Sigmoid colon (tissue), 7 donors: Measurements from ENCODE around the gene ZFPM1. TPM values are rescaled to one million over a fixed set of nuclear protein-coding genes. Genes with fewer than 3 reads are reported as not detected.

Experiments
- DNase-seq: peaks from one replicate; pipeline ENCODE4 v3.0.0-alpha.2; 2019
- H3K27ac ChIP-seq, 4 donors: fragments of 200-600 bp; sonication (generic); one replicate each; pipeline ENCODE4 v1.5.1; 2016 to 2019; ENCODE audit warnings: mild to moderate bottlenecking in 1 of 4
- H3K27me3 ChIP-seq, 3 donors: fragments of 200-600 bp; sonication (generic); one replicate each; pipeline ENCODE4 v1.5.1; 2019; ENCODE audit warnings: mild to moderate bottlenecking in 1 of 3
- H3K36me3 ChIP-seq, 4 donors: fragments of 200-600 bp; sonication (generic); one replicate each; pipeline ENCODE4 v1.5.1; 2016 to 2019
- H3K4me1 ChIP-seq, 4 donors: fragments of 200-600 bp; sonication (generic); one replicate each; pipeline ENCODE4 v1.5.1; 2017 to 2019
- H3K4me3 ChIP-seq, 4 donors: fragments of 200-600 bp; sonication (generic); one replicate each; pipeline ENCODE4 v1.5.1; 2017 to 2019; ENCODE audit warnings: mild to moderate bottlenecking in 2 of 4, moderate library complexity in 1 of 4
- H3K9me3 ChIP-seq, 4 donors: fragments of 200-600 bp in 3 of 4; sonication (generic) in 3 of 4; one replicate each; pipeline versions ENCODE4 v1.5.1 to v1.6.1; 2013 to 2019
- CTCF ChIP-seq, 4 experiments: fragments of 450-650 bp in 3 of 4; fragments of 200-600 bp in 1 of 4; IDR thresholded peaks; one replicate each; pipeline ENCODE4 v1.5.1; 2016 to 2019; ENCODE audit warnings: antibody characterized with exemption in 4 of 4, mild to moderate bottlenecking in 3 of 4, moderate library complexity in 2 of 4
- EP300 ChIP-seq, 4 donors: sonication (generic); formaldehyde crosslinking; IDR thresholded peaks; one replicate each; pipeline ENCODE4 v1.6.1; 2017; ENCODE audit warnings: antibody characterized with exemption in 4 of 4
- POLR2A ChIP-seq, 2 donors: fragments of 450-650 bp; IDR thresholded peaks; one replicate each; pipeline ENCODE4 v1.6.1; 2016; ENCODE audit warnings: antibody characterized with exemption in 2 of 2, mild to moderate bottlenecking in 2 of 2, moderate library complexity in 2 of 2
- POLR2AphosphoS5 ChIP-seq, 4 donors: sonication (generic); formaldehyde crosslinking; IDR thresholded peaks; one replicate each; pipeline ENCODE4 v1.6.1; 2017; ENCODE audit warnings: antibody characterized with exemption in 4 of 4
- WGBS, 2 donors: extraction: QIAGEN DNeasy Blood & Tissue Kit; methylation state at CpG; one replicate each; pipeline ENCODE4 v1.1.7; 2013; 5-methylcytosine and 5-hydroxymethylcytosine counted together
- intact Hi-C: fragments of 100-400 bp; cut with DNase I; formaldehyde crosslinking; loops from one replicate; pipeline ENCODE4 v1.15.1; 2023
- polyA plus RNA-seq, 3 donors: library from polyadenylated mRNA; stranded (reverse); fragments of 200-250 nt; gene quantifications; one replicate each; pipeline ENCODE4 v1.2.3, GENCODE V29; 2013
- total RNA-seq, 4 donors: library from RNA; depleted of rRNA; stranded (reverse); fragments of >200 nt; gene quantifications; one replicate each; pipeline ENCODE4 v1.1.0, GENCODE V29; 2016
- donor health status: healthy with polysubstance abuse.
- donor health status: Bipolar disorder and iron deficiency.
- donor health status: healthy.

The ZFPM1 gene
- total and polyA plus RNA-seq, 7 donors = 0.27 to 3.7 (median 0.66) TPM

DNA sequence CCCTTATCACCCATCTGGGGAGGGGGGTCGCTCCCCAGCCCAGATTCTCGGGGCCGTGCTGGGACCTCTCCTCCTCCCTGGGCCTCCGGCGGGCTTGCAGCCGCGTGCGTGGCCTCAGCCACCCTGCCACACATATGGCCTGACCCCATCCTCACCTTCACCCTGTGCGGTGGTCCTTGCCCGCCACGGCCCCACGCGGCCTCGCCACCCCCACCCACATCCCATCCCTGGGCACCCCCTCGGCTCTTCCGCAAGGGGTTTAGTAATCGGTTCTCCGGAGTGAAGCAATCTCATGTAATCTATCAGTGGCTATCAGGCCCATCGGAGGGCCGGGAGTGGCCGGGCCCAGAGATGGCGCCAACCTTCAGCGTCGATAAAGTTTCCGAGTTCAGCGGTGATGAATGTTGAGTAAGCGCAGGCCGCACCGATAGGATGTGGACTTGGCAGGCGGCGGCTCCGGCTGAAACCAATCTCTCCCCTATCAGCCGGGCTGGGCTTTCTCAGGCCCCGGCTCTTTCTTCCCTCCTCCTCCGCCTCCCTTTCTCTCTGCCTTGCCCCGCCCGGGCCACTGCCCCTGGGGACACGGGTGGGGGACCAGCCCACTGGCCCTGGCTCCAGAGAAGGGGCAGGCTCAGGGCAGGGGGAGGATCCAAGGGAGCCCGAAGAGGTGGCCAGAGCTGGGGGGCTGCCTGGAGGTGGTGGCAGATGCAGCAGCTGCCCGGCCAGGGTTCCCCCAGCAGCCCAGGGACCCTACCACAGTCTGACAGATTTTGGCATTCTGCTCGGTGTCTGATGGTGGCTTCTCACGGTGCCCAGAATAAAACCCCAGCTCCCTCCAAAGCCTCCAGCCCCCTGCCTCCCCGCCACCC lies 20.8 kb downstream of the ZFPM1 start:
- Histone ChIP-seq H3K4me1 (no peaks in the 10 kb centered on the region), H3K27me3 (peaks cover 0 to 1% (median 0%) of the 10 kb centered on the region in 3 donors), H3K9me3 (no peaks in the 10 kb centered on the region), H3K4me3 (no peak overlapping the region), H3K27ac (peak overlapping the region in 1 of 4 donors; percentile 32), H3K36me3 (no peaks in the 10 kb centered on the region)
- DNase-seq = no peak
- WGBS, 2 donors = 92 to 93% methylated on average over 43 of the region's 43 CpGs
- TF ChIP-seq POLR2AphosphoS5 (IDR thresholded peaks at IDR 0.05) (no peak), POLR2A (IDR thresholded peaks at IDR 0.05) (no peak), EP300 (IDR thresholded peaks at IDR 0.05) (no peak), CTCF (IDR thresholded peaks at IDR 0.05) (no peak)
- intact Hi-C loops = no loop called here

- WGBS, 2 donors = 92 to 95% methylated on average over 13 of the region's 13 CpGs
Measured at GRCh38 chr16:88475037-88475436, 22.0 kb downstream of the ZFPM1 start.

GRCh38 chr16:88476203-88476602 lies 23.1 kb downstream of the ZFPM1 start:
- no peak for DNase-seq
- Histone ChIP-seq H3K4me3 (no peak overlapping the region), H3K4me1 (no peaks in the 10 kb centered on the region), H3K36me3 (no peaks in the 10 kb centered on the region), H3K9me3 (no peaks in the 10 kb centered on the region), H3K27ac (no peak overlapping the region), H3K27me3 (peaks cover 0 to 16% (median 4%) of the 10 kb centered on the region in 3 donors)
- 83 to 88% methylated on average over 14 of the region's 14 CpGs for WGBS, 2 donors
- TF ChIP-seq POLR2AphosphoS5 (IDR thresholded peaks at IDR 0.05) (no peak), POLR2A (IDR thresholded peaks at IDR 0.05) (no peak), EP300 (IDR thresholded peaks at IDR 0.05) (no peak), CTCF (IDR thresholded peaks at IDR 0.05) (no peak)
- intact Hi-C loops = no loop called here

More at GRCh38 chr16:88475037-88475436, 22.0 kb downstream of the ZFPM1 start:
- no peaks in the 10 kb centered on the region for H3K36me3 ChIP-seq
- H3K4me1 ChIP-seq = no peaks in the 10 kb centered on the region
- no peak for DNase-seq
- H3K27me3 ChIP-seq = peaks cover 0 to 5% (median 3%) of the 10 kb centered on the region in 3 donors
- no peaks in the 10 kb centered on the region for H3K9me3 ChIP-seq
- intact Hi-C loops = no loop called here
- H3K4me3 ChIP-seq = no peak overlapping the region
- no peak for TF ChIP-seq POLR2AphosphoS5 (IDR thresholded peaks at IDR 0.05)
- H3K27ac ChIP-seq = no peak overlapping the region

DNA sequence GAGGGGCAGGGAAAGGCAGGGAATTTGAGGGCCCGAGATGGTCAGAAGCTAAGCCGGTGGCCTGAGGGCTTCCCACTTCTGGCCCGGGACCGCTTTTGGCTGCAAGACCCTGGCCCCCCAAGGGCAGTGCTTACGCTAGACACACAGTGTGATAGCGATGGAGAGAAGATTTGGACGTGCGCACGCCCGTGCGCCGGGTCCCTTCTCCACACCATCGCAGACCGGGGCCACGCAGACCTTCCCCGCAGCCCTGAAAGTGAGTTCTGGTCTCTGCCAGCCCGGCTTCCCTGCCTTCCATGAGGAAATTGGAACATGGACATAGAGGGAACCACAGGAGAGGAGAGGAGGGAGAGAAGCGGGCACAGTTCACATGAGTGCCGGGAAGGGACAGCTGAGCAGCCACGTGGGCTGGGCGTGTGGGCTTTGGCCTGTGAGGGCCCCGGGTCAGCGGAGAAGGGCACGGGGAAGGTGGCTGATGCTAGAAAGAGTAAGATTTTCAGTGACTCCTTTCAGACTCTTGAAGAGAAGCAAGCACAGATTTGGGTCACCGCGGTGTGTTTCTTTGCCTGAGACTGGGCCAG lies 23.8 kb downstream of the ZFPM1 start:
- WGBS, 2 donors = 94 to 96% methylated on average over 26 of the region's 26 CpGs
- Histone ChIP-seq H3K36me3 (no peaks in the 10 kb centered on the region), H3K27me3 (peaks cover 0 to 22% (median 10%) of the 10 kb centered on the region in 3 donors), H3K27ac (no peak overlapping the region), H3K4me1 (no peaks in the 10 kb centered on the region), H3K9me3 (no peaks in the 10 kb centered on the region), H3K4me3 (no peak overlapping the region)
- DNase-seq = no peak
- intact Hi-C loops = no loop called here
- TF ChIP-seq EP300 (IDR thresholded peaks at IDR 0.05) (no peak), POLR2AphosphoS5 (IDR thresholded peaks at IDR 0.05) (no peak), CTCF (IDR thresholded peaks at IDR 0.05) (no peak), POLR2A (IDR thresholded peaks at IDR 0.05) (no peak)
